Mucosa of stomach (tissue), 1 donor: Measurements from ENCODE around the gene UBE3D.
"Not testable (repeated sequence)": the region's sequence is repeated elsewhere in the genome, so short reads cannot be mapped to it uniquely, and the experiment has no call there.

ENCODE experiments used
- H3K27me3 ChIP-seq: one replicate; pipeline ENCODE4 v1.7.0; 2013; ENCODE audit warnings: mild to moderate bottlenecking, low read length; ENCODE audit not compliant: control insufficient read depth, insufficient read depth
- H3K36me3 ChIP-seq: one replicate; pipeline ENCODE4 v1.7.0; 2013; ENCODE audit warnings: low read length; ENCODE audit not compliant: control insufficient read depth, insufficient read depth
- H3K4me1 ChIP-seq: one replicate; pipeline ENCODE4 v1.7.0; 2013; ENCODE audit warnings: mild to moderate bottlenecking, low read length; ENCODE audit not compliant: control insufficient read depth, insufficient read depth
- H3K4me3 ChIP-seq: one replicate; pipeline ENCODE4 v1.7.0; 2013; ENCODE audit warnings: low read length
- H3K9ac ChIP-seq: one replicate; pipeline ENCODE4 v1.7.0; 2013; ENCODE audit warnings: mild to moderate bottlenecking, low read length, moderate library complexity
- H3K9me3 ChIP-seq: one replicate; pipeline ENCODE4 v1.7.0; 2013; ENCODE audit warnings: mild to moderate bottlenecking, low read length, moderate library complexity; ENCODE audit not compliant: control insufficient read depth
- donor health status: Pancreatic carcinoma.

UBE3D gene

DNA sequence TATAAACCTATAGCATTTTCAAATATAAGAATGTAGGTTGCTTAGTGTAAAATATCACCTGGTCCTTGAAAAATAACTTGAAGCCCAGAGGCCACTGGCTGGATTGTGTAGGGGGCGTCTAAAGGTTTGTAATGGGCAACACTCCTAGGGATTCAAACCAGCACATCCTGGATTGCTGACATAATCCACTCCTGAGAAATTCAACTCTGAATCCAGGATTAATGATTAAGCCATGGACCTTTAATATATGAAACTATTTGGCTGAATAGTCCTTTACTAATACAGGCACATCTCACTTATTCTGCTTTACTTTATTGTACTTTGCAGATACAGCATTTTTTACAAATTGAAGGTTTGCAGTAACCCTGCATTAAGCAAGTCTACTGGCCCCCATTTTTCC is 160.8 kb downstream of the UBE3D start:
- Histone ChIP-seq H3K4me3 (no peak overlapping the region), H3K36me3 (no peaks in the 10 kb centered on the region), H3K9me3 (no peaks in the 10 kb centered on the region), H3K27me3 (no peaks in the 10 kb centered on the region), H3K9ac (no peak overlapping the region), H3K4me1 (no peaks in the 10 kb centered on the region)

DNA sequence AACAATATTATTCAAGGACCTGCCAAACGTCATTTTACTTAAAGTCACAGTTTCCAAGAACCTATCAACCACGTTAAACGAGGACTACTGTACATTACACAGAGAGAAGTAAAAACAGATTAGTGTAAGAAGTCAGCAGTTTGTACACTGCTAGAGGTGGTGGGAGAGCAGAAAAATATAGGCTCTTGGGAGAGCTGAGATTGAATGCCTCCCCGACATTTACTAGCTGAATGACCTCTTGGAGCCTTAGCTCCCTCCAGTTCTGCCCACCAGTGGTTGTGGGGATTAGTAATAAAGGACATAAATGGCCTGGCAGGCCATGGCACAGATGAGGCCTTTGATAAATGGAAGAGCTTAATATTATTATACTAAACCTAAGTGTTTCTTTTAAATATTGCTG is 161.4 kb downstream of the UBE3D start:
- H3K27me3 ChIP-seq, result no peaks in the 10 kb centered on the region
- H3K9ac ChIP-seq, result no peak overlapping the region
- no peak overlapping the region for H3K4me3 ChIP-seq
- no peaks in the 10 kb centered on the region for H3K36me3 ChIP-seq
- no peaks in the 10 kb centered on the region for H3K4me1 ChIP-seq
- no peaks in the 10 kb centered on the region for H3K9me3 ChIP-seq

DNA sequence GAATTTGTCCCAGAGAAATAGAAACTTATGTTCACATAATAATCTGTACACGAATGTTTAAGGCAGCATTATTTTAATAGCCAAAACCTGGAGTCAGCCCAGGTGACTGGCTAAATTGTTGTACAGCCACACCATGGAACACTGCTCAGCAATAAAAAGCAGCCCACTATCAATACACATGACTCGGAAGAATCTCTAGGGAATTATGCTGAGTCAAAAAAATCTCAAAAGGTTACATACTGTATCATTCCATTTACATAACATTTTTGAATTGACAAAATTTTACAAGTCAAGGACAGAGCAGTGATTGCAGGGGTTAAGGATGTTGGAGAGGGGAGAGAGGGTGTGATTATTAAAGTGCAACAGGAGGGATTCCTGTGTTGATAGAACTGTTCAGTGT is 163.4 kb downstream of the UBE3D start:
- no peaks in the 10 kb centered on the region for H3K4me1 ChIP-seq
- no peaks in the 10 kb centered on the region for H3K36me3 ChIP-seq
- H3K27me3 ChIP-seq, result no peaks in the 10 kb centered on the region
- no peak overlapping the region for H3K9ac ChIP-seq
- H3K9me3 ChIP-seq, result no peaks in the 10 kb centered on the region
- no peak overlapping the region for H3K4me3 ChIP-seq

DNA sequence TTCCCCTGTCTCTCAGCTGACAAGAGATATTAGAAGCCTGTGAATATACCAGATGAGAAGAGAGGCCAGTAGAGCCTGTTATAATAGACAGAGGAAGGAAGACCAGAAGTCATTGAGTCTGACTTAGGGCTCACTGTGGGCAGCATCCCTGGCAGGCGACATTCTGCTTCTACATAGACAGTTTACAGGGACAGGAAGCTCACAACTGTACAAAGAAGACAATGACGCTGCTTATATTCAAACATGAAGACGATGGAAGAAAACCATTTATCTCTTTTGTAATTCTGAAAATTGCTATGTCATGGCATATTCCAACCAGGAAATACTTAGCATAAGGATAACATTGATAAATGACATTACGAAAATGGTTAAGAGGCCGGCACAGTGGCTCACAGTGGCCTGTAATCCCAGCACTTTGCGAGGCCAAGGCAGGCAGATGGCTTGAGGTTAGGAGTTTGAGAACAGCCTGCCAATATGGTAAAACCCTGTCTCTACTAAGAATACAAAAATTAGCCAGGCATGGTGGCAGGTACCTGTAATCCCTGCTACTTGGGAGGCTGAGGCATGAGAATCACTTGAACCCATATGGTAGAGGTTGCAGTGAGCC is 170.9 kb downstream of the UBE3D start:
- Histone ChIP-seq H3K36me3 (no peaks in the 10 kb centered on the region), H3K4me3 (no peak overlapping the region), H3K4me1 (no peaks in the 10 kb centered on the region), H3K9me3 (no peaks in the 10 kb centered on the region), H3K9ac (no peak overlapping the region), H3K27me3 (no peaks in the 10 kb centered on the region)

DNA sequence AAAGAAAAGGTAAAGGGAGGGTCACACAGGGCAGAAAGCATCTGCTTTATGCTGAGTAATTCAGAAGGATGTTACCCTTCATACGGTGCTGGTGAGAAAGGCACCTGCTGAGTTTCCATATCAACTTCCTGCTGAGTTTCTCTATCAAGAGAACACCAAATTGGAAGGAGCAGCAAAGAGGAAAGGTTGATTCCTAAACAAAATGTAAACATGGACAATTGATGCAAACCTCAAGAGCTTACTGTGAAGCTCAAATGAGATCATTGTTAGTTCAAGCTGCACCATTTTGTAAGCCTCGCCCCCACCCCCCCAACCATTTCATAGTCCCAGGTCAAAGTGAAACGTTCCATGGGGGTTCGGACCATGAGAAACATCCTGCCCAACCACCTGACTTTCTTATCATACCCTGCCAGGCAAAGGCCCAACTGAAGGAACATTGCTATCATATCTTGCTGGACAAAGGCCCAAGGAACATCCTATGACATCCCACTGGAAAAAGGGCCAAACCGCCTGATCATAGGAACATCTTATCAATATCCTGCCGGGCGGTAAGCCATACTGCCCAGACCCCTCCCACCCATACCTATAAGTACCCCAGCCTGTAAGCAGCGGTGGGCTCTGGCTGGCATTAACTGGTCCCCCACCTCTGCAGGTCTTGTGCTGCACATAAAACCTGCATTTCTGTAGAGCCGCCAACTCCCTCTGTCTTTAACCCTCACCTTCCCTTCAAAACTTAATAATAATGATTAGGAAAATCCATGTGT is 171.6 kb downstream of the UBE3D start:
- Histone ChIP-seq H3K9ac (no peak overlapping the region), H3K27me3 (no peaks in the 10 kb centered on the region), H3K4me3 (no peak overlapping the region), H3K36me3 (no peaks in the 10 kb centered on the region), H3K4me1 (no peaks in the 10 kb centered on the region), H3K9me3 (no peaks in the 10 kb centered on the region)

DNA sequence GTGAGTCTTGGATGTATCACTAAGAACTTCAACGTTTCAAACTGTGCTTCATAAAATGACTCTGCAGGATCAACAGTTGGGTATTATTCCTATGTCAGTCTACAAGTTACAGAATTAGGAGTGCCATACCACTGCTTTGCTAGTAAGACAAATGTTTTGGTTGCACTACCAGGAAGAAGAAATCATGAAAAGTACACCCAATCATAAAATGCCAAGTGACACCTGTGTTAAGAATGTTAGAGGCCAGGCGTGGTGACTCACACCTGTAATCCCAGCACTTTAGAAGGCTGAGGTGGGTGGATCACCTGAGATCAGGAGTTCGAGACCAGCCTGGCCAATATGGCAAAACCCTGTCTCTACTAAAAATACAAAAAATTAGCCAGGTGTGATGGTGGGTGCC is 174.1 kb downstream of the UBE3D start:
- not testable (repeated sequence) for H3K9ac ChIP-seq, H3K4me3 ChIP-seq, H3K36me3 ChIP-seq, H3K4me1 ChIP-seq, H3K9me3 ChIP-seq, H3K27me3 ChIP-seq

DNA sequence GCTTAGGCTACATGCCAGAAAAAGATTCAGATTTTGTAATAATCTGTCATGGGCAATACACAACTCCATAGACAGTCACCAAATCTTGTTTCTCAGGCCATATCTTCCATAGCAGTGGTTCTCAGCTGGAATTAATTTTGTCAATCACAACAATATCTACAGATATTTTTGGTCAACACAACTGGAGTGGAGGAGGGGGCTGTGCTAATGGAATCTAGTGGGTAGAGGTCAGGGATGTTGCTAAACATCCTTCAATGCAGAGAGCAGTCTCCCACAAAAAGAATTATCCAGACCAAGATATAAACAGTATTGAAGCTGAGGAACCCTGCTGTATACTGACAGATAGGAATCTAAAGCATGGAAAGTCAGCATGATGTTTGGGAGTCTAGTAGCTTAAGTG is 174.6 kb downstream of the UBE3D start:
- no peak overlapping the region for H3K9ac ChIP-seq
- no peaks in the 10 kb centered on the region for H3K27me3 ChIP-seq
- H3K36me3 ChIP-seq, result no peaks in the 10 kb centered on the region
- H3K4me3 ChIP-seq, result no peak overlapping the region
- no peaks in the 10 kb centered on the region for H3K4me1 ChIP-seq
- H3K9me3 ChIP-seq, result no peaks in the 10 kb centered on the region

DNA sequence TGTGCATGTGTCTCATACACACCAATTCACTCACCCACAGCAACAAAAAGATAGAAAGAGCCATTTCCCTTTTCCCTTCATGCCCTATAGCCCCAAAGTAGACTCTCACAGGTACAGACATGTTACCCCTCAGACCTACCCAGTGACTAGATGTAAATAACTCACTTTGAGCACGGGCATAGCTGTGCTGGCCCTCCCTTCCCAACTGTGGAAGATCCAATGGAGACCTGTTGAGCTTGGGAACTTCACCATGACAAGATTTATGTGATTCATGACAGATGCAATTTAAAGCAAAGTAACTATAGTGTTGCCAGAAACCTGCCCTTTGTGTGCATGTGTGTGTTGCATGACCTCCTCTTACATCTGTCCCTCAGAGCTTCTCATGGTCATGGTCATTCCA is 175.4 kb downstream of the UBE3D start:
- no peaks in the 10 kb centered on the region for H3K36me3 ChIP-seq
- H3K4me3 ChIP-seq, result no peak overlapping the region
- H3K9me3 ChIP-seq, result no peaks in the 10 kb centered on the region
- H3K9ac ChIP-seq, result no peak overlapping the region
- H3K27me3 ChIP-seq, result no peaks in the 10 kb centered on the region
- no peaks in the 10 kb centered on the region for H3K4me1 ChIP-seq

DNA sequence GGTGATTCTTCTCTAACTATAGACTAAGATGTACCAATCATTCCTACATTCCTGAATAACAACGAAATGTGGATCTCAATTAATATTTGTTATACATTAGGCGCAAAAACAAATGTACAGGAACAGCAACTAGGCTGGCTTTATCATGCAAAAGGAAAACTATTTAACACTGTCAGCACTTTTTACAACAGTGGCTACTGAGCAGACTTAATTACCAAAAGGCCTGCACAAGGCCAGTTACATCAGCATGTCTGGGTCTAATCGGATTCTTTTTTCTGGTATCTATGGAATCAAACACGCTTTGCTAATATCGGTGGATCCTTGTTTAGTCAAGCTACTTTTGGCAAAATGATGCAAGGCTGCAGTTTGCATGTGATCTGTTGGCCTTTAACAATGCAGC is 176.5 kb downstream of the UBE3D start:
- no peak overlapping the region for H3K9ac ChIP-seq
- H3K4me3 ChIP-seq, result no peak overlapping the region
- no peaks in the 10 kb centered on the region for H3K4me1 ChIP-seq
- H3K27me3 ChIP-seq, result no peaks in the 10 kb centered on the region
- H3K9me3 ChIP-seq, result no peaks in the 10 kb centered on the region
- no peaks in the 10 kb centered on the region for H3K36me3 ChIP-seq

DNA sequence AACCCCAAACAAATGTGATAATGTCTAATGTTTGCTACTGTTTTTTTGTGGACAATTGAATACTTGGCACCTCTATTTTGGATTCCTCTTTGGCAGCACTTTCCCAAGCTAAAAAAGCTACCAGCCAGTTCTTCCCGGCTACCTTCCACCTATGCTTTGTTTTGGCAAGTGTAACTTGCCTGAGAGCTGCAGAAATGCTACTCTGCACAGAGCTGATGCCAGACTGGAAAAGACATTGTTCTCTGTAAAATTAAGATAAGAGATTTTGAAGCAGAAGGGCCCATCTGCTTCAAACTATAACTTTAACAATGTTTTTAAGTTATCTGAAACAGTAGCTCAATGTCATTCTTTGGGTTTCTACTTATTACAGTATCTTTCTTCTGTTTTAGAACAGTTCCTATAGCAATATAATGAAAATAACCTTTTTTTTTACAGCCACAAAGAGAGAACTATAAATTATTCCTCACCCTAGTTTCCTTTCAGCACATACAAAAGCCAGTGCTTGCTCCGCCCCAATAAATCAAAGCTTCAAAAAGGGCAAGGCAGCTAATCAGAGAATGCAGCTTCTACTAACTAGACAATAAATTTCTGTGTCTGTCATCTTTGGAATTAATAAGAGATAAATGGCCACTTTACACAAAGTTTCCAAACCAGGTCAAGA is 183.1 kb downstream of the UBE3D start:
- H3K36me3 ChIP-seq, result no peaks in the 10 kb centered on the region
- H3K9me3 ChIP-seq, result no peaks in the 10 kb centered on the region
- no peaks in the 10 kb centered on the region for H3K27me3 ChIP-seq
- no peaks in the 10 kb centered on the region for H3K4me1 ChIP-seq
- no peak overlapping the region for H3K4me3 ChIP-seq
- no peak overlapping the region for H3K9ac ChIP-seq

DNA sequence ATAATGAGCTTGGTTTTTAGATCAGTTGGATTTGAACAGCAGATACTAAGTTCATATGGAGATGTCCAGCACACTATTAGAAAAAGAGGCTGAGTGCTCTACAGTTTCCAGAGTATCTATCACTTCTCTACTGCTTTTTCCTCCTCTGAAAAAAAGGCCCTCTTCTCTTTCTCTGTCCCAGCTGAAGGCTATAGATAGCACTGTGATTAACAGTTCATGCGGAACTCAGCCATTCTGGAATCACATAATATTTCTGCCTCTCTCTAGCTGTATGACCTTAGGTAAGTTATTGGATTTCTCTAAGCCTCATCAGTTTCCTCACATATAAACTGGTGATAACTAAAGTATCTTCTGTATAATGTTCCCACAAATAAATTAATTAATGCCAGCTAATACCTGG is 184.1 kb downstream of the UBE3D start:
- H3K9ac ChIP-seq, result no peak overlapping the region
- no peaks in the 10 kb centered on the region for H3K4me1 ChIP-seq
- H3K9me3 ChIP-seq, result no peaks in the 10 kb centered on the region
- H3K4me3 ChIP-seq, result no peak overlapping the region
- H3K36me3 ChIP-seq, result no peaks in the 10 kb centered on the region
- H3K27me3 ChIP-seq, result no peaks in the 10 kb centered on the region

DNA sequence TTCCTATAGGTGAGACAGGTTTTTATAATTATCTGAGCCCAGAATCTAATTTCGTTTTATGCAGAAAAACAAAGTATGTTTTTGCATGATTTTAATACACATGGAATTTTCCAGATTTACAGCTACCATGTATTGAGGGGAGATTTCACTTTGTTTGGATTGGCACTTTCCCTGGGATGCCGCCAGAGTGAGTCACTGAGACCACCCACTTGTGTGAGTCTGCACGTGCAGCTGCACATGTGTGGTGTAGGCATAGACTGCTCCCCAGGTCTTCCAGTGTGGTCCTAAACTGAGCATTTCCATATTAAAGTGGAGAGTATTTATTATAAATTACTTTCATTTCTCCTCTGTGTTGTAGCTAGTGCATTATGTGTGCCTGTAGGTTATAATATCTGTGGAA is 186.8 kb downstream of the UBE3D start:
- Histone ChIP-seq H3K27me3 (no peaks in the 10 kb centered on the region), H3K9me3 (no peaks in the 10 kb centered on the region), H3K4me1 (no peaks in the 10 kb centered on the region), H3K9ac (no peak overlapping the region), H3K36me3 (no peaks in the 10 kb centered on the region), H3K4me3 (no peak overlapping the region)
